ENCODE results near the gene OSTN. TPM values are rescaled to one million over a fixed set of nuclear protein-coding genes. Genes with fewer than 3 reads are reported as not detected.

OSTN gene
- total and polyA plus RNA-seq, 9 of the 15 experiments (the other 6 are each of a cell fraction or from before 2014, with no cell fraction given) = not detected

- TF ChIP-seq BACH1 (tag; IDR thresholded peaks at IDR 0.05) (no peak), MEIS2 (IDR thresholded peaks at IDR 0.05; ENCODE audit: partially characterized antibody) (peak; percentile 27), E2F6 (IDR thresholded peaks at IDR 0.05; ENCODE audit: borderline replicate concordance in 1 of 2, extremely low read depth in 1 of 2, insufficient read depth in 1 of 2, insufficient read length in 1 of 2, low read depth in 1 of 2, low read length in 1 of 2, poor library complexity in 1 of 2, severe bottlenecking in 1 of 2) (no peak), TGIF2 (CRISPR knock-in tag; IDR thresholded peaks at IDR 0.05) (no peak), FUS (optimal IDR thresholded peaks at IDR 0.05; ENCODE audit: low read depth, low read length) (no peak), COPS2 (conservative IDR thresholded peaks at IDR 0.05) (no peak), ZNF217 (CRISPR knock-in tag; IDR thresholded peaks at IDR 0.05) (no peak), RAD51 (IDR thresholded peaks at IDR 0.05; ENCODE audit: borderline replicate concordance, low read depth) (no peak), CEBPG (CRISPR knock-in tag; IDR thresholded peaks at IDR 0.05) (no peak), CEBPG (tag; conservative IDR thresholded peaks at IDR 0.05 in 1 of 2, IDR thresholded peaks at IDR 0.05 in 1 of 2) (peak; percentile 34 to 73; a peak in 2 of 4 replicates), ZBTB17 (CRISPR knock-in tag; IDR thresholded peaks at IDR 0.05) (no peak), ZSCAN32 (CRISPR knock-in tag; IDR thresholded peaks at IDR 0.05) (no peak)
- TF ChIP-seq, protein P1, sequence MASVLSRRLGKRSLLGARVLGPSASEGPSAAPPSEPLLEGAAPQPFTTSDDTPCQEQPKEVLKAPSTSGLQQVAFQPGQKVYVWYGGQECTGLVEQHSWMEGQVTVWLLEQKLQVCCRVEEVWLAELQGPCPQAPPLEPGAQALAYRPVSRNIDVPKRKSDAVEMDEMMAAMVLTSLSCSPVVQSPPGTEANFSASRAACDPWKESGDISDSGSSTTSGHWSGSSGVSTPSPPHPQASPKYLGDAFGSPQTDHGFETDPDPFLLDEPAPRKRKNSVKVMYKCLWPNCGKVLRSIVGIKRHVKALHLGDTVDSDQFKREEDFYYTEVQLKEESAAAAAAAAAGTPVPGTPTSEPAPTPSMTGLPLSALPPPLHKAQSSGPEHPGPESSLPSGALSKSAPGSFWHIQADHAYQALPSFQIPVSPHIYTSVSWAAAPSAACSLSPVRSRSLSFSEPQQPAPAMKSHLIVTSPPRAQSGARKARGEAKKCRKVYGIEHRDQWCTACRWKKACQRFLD (CRISPR knock-in tag; IDR thresholded peaks at IDR 0.05) = no peak
- TF ChIP-seq, protein P2, sequence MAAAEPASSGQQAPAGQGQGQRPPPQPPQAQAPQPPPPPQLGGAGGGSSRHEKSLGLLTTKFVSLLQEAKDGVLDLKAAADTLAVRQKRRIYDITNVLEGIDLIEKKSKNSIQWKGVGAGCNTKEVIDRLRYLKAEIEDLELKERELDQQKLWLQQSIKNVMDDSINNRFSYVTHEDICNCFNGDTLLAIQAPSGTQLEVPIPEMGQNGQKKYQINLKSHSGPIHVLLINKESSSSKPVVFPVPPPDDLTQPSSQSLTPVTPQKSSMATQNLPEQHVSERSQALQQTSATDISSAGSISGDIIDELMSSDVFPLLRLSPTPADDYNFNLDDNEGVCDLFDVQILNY (CRISPR knock-in tag; IDR thresholded peaks at IDR 0.05) = no peak
- TF ChIP-seq, protein P3, sequence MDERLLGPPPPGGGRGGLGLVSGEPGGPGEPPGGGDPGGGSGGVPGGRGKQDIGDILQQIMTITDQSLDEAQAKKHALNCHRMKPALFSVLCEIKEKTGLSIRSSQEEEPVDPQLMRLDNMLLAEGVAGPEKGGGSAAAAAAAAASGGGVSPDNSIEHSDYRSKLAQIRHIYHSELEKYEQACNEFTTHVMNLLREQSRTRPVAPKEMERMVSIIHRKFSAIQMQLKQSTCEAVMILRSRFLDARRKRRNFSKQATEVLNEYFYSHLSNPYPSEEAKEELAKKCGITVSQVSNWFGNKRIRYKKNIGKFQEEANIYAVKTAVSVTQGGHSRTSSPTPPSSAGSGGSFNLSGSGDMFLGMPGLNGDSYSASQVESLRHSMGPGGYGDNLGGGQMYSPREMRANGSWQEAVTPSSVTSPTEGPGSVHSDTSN (CRISPR knock-in tag; IDR thresholded peaks at IDR 0.05; ENCODE audit: low read depth) = no peak
- TF ChIP-seq, protein P3 (tag; conservative IDR thresholded peaks at IDR 0.05; ENCODE audit: low read depth) = peak; percentile 36
Observed at GRCh38 chr3:191290311-191291025, 91.4 kb downstream of the OSTN start (continued).

Data from K562 (cell line).